GM18502 (cell line): ENCODE results near the gene DTYMK.

Source experiments
- ATAC-seq: cut with Tn5 transposase; IDR thresholded peaks from one replicate; pipeline ENCODE4 v1.9.1; 2021; ENCODE audit warnings: mild to moderate bottlenecking; ENCODE audit not compliant: unreplicated experiment, poor library complexity

Gene DTYMK

GRCh38 chr2:241652722-241653121 lies 33.9 kb downstream of the DTYMK start:
- no peak for ATAC-seq

- no peak for ATAC-seq
Observed at GRCh38 chr2:241652142-241652541, 34.5 kb downstream of the DTYMK start.

DNA sequence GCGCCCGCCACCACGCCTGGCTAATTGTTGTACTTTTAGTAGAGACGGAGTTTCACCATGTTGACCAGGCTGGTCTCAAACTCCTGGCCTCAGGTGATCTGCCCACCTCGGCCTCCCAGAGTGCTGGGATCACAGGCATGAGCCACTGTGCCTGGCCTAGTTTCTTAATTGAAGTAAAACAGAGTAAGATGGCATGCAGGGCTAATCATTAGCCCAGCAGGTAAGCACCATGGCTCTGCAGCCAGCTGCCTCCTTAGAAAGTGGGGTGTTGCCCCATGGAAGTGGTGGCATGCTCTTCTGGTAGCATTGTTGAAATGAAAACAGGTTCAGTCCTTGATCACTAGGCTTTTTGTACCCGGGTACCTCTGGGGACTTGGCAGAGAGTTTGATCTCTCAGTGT lies 36.7 kb downstream of the DTYMK start:
- no peak for ATAC-seq

DNA sequence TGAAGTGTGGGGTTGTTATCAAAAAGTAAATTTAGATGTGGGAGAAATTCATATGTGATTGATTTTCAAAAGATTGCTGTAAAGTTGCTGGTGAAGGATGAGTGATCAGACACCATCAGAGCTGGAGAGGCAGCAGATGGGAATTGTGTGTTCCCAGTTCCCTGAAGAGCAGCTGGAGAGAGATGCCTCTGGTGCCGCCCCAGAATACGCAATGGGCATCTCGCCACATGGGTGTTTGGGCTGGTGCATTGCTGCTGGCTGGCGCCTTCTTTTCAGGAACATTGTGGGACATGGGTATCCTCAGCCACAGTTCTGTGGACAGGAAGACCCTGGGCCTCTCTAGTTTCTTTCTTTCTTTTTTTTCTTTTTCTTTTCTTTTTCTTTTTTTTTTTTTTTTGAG lies 37.2 kb downstream of the DTYMK start:
- ATAC-seq = no peak

- no peak for ATAC-seq
Observed at GRCh38 chr2:241648453-241648852, 38.2 kb downstream of the DTYMK start.

GRCh38 chr2:241645915-241646645 lies 40.5 kb downstream of the DTYMK start:
- ATAC-seq = no peak

- ATAC-seq = no peak
Observed at GRCh38 chr2:241645056-241645914, 41.3 kb downstream of the DTYMK start.

DNA sequence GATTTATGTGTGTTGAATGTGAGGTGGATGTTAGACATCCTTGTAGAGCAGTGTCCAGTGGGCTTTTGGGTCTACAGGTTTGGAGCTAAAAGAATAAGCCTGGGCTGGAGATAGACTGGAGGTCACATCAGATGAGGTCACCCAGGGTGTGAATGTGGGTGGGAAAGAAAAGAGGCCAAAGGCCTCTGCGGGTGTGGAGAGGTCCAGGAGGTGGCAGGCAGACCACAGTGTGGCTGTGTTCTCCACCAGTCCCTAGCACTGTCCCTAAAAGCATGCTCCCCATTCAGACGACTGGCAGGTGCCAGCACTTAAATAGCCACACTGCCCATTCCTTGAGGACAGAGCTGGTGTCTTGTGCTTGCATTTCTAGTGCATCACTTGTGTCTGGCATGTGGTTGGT lies 45.0 kb downstream of the DTYMK start:
- no peak for ATAC-seq

DNA sequence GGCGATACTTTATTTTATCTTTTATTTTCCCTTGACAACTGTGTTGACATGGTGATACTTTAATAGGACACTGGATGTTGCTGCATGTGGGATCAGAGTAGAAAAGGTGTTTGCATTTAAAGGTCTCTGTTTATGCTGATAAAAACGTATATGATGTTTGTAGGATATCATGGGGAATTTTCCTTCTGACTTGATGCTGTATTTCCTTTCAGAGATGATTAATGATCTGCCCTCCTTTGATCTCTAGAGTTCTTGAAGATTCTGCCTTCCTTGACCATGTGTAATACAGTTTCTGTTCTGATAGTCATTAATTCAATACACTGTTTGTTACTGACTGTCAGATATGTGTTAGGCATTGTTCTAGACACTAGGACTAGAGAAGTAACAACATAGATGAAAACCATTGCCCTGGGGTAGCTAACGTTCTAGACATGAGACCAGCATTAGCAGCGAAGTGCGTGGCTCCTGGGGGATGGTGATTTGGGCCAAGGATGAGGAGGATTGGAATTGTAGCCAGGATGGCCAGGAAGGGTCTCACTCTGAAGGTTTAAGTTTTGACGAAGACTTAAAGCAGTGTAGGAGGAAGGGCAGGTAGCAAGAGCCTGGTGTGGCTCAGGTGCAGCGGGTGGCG lies 46.3 kb downstream of the DTYMK start:
- no peak for ATAC-seq

- no peak for ATAC-seq
Observed at GRCh38 chr2:241639385-241639784, 47.2 kb downstream of the DTYMK start.

- ATAC-seq = no peak
Observed at GRCh38 chr2:241638940-241639339, 47.7 kb downstream of the DTYMK start.

DNA sequence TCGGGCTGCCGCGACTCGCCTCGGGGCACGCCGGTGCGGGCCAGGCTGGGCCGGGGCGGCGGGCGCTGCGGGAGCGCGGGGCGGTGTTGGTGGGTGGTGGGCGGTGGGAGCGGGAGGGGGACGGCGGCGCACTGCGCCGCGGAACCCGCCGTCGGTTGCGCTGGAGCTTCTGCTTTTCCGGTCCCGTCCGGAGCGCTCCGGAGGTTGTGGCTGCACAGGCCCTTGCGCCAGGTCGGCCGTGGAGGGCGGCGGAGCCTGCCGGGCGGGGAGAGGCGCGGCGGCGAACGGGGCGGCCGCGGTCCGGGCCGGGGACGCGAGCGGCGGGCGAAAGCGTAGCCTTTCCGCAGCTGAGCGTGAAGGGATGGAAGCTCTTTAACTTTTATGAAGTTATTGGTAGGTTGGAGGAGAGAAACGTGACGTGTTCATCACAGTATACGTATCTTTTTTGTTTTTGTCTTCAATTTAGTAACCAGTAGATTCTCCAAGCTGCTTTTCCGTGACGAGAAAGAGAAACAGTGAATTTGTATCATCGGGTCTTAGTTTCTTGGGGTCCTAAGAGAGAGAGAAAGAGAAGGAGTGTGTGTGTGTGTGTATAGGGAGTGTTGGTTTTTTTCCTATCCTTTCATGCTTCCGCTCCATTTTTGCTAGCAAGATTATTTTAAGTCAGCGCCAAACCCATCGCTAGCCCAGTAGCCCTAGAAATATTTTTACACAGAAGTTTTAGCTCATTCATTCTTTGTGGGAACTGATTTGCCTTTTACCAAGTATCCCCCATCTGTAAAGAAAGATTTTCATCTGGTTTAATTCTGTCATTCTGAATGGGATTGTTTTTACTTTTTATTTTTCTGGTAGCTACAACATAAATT lies 48.6 kb downstream of the DTYMK start:
- ATAC-seq = peak; percentile 26

GRCh38 chr2:241637018-241637794 lies 49.4 kb downstream of the DTYMK start, which contains the start of the genes ATG4B and THAP4:
Gene ATG4B (plus strand): TSS chr2:241637693. CDS start chr2:241637715, 22 bp downstream.
Gene THAP4 (minus strand): TSS chr2:241637158. CDS start chr2:241637017, 141 bp downstream.
- peak; percentile 62 for ATAC-seq

- ATAC-seq = peak; percentile 35
Observed at GRCh38 chr2:241636182-241637017, 50.2 kb downstream of the DTYMK start.

GRCh38 chr2:241635756-241636155 lies 50.9 kb downstream of the DTYMK start:
- ATAC-seq = no peak

- no peak for ATAC-seq
Observed at GRCh38 chr2:241633561-241633960, 53.1 kb downstream of the DTYMK start.

DNA sequence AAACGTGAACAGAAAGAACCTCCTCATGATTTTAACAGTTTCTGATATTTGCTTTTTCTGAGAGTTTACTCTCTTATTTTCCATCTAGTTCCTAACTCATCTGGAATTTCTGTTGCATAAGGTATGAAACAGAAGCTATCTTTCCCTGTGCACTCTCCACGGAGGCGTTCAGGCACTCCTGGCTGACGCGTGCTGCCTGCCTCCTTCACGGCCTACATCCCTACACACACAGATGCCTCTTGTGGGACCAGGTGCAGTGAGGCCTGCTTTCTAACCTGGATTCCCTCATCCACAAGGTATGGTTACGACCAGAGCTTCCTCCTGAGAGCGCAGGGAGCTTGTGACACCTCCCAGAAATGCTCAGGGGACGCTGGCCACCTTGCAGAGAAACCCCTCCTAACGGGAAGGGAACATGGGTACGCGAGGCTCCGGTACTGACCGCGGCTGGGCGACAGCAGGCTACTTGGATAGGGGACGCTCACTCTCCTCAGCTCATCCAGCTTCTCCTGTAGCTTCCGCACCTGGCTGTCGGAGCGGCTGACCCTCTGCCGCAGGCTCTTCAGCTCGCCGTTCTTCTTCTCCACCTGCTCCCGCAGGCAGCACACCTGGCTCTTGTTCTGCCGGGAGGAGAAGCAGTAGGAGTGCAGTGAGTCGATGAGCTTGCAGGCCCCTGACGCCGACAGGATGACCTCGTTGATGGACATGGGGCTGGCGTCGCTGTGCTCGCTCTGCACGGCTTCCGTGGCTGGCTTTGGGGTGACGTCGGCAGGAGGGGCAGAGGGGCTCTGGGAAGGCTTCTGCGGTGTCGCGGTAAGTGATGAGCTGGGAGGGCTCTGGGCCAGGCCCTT lies 53.9 kb downstream of the DTYMK start:
- ATAC-seq = no peak
